Germinal center (tissue), 1 donor: ENCODE measurements around the gene GNG11.

ENCODE experiments used
- DNase-seq: peaks from one replicate; pipeline ENCODE4 v3.0.0; 2012; ENCODE audit warnings: mixed read lengths, low spot score

Gene GNG11

GRCh38 chr7:93948106-93948505 lies 26.6 kb downstream of the GNG11 start:
- no peak for DNase-seq

GRCh38 chr7:93948873-93949272 lies 27.3 kb downstream of the GNG11 start:
- DNase-seq = no peak

- no peak for DNase-seq
Measured at GRCh38 chr7:93949423-93949822, 27.9 kb downstream of the GNG11 start.

GRCh38 chr7:93955304-93955703 lies 33.8 kb downstream of the GNG11 start:
- DNase-seq = no peak

- DNase-seq = no peak
Measured at GRCh38 chr7:93957767-93958166, 36.2 kb downstream of the GNG11 start.

GRCh38 chr7:93958216-93958615 lies 36.7 kb downstream of the GNG11 start:
- DNase-seq = no peak

- no peak for DNase-seq
Measured at GRCh38 chr7:93958651-93959050, 37.1 kb downstream of the GNG11 start.

GRCh38 chr7:93960986-93961385 lies 39.5 kb downstream of the GNG11 start:
- DNase-seq = no peak

GRCh38 chr7:93964262-93964661 lies 42.7 kb downstream of the GNG11 start:
- no peak for DNase-seq

- DNase-seq = no peak
Measured at GRCh38 chr7:93964813-93965212, 43.3 kb downstream of the GNG11 start.

- no peak for DNase-seq
Measured at GRCh38 chr7:93968911-93969620, 47.5 kb downstream of the GNG11 start.

- no peak for DNase-seq
Measured at GRCh38 chr7:93972029-93972725, 50.6 kb downstream of the GNG11 start.

- DNase-seq = no peak
Measured at GRCh38 chr7:93973134-93973533, 51.6 kb downstream of the GNG11 start.

GRCh38 chr7:93977211-93977950 lies 55.8 kb downstream of the GNG11 start:
- DNase-seq = no peak
